ENCODE data around the gene PLBD2. TPM values are rescaled to one million over a fixed set of nuclear protein-coding genes. Genes with fewer than 3 reads are reported as not detected.
"Not testable (repeated sequence)": the region's sequence is repeated elsewhere in the genome, so short reads cannot be mapped to it uniquely, and the experiment has no call there.

PLBD2 gene
- total RNA-seq, 1 experiment from 2014 or later, result 36.8 TPM

DNA sequence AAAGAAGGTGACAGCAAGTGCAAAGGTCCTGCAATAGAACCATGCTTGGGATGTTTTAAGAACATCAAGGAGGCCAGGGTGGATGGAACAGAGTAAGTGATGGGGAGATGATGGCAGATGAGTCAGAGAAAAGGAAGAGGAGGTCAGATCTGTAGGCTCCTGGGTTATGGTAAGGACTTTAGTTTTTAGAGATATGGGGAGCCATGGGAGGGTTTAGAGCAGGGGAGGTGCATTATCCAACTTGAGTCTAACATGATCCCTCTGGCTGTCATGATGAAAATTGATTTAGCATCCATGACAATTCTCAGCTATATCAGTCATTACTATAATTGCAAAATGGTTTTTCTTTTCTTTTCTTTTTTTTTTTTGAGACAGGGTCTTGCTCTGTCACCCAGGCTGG, 7.3 kb upstream of the PLBD2 start:
- CTCF ChIA-PET, result no interaction called here

DNA sequence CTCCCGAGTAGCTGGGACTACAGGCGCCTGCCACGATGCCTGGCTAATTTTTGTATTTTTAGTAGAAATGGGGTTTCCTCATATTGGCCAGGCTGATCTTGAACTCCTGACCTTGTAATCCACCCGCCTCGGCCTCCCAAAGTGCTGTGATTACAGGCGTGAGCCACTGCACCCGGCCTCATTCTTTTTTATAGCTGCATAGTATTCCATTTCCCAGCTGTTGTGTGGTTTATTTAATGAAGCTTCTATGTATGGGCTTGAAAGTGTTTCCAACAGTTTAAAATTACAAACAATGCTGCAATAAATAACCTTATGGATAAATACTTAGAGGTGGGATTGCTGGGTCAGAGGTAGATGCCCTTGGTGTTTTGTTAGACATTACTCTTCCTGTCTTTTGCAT, 4.2 kb upstream of the PLBD2 start:
- H3K4me3 ChIP-seq (ENCODE audit: low read depth, low read length, poor library complexity, severe bottlenecking); H3K27me3 ChIP-seq (replicated peaks; ENCODE audit: insufficient read depth, low read depth, low read length, poor library complexity); H3K4me1 ChIP-seq (ENCODE audit: insufficient read depth, low read length, poor library complexity, severe bottlenecking); H3K9me3 ChIP-seq (ENCODE audit: low read depth, low read length, poor library complexity, severe bottlenecking); BruUV-seq (replicated peaks); H3K36me3 ChIP-seq (ENCODE audit: insufficient read depth, low read length, poor library complexity, severe bottlenecking); H3K27ac ChIP-seq (ENCODE audit: low read depth, low read length, poor library complexity, severe bottlenecking); DNase-seq (ENCODE audit: low spot score); CTCF ChIA-PET; intact Hi-C loops (cut with micrococcal nuclease; ENCODE audit: unreplicated experiment): not testable (repeated sequence)
- POLR2A ChIA-PET (ENCODE audit: low non-redundant PET), result interaction anchor here (0.6 kb wide), 1 partner anchor 53 kb away, joined by 6 read pairs; no protein-coding TSS in a partner anchor

More for the DNA sequence above, 7.3 kb upstream of the PLBD2 start:
- no peak for TF ChIP-seq EZH2 (IDR thresholded peaks at IDR 0.05; ENCODE audit: borderline replicate concordance, low read depth, low read length, poor library complexity, severe bottlenecking)
- DNase-seq (ENCODE audit: low spot score), result no peak
- H3K27ac ChIP-seq (ENCODE audit: low read depth, low read length, poor library complexity, severe bottlenecking), result no peak overlapping the region
- no peak overlapping the region for H3K4me3 ChIP-seq (ENCODE audit: low read depth, low read length, poor library complexity, severe bottlenecking)
- H3K27me3 ChIP-seq (replicated peaks; ENCODE audit: insufficient read depth, low read depth, low read length, poor library complexity), result no peaks in the 10 kb centered on the region
- no peaks in the 10 kb centered on the region for H3K4me1 ChIP-seq (ENCODE audit: insufficient read depth, low read length, poor library complexity, severe bottlenecking)
- intact Hi-C loops (cut with micrococcal nuclease; ENCODE audit: unreplicated experiment), result no loop called here
- H3K36me3 ChIP-seq (ENCODE audit: insufficient read depth, low read length, poor library complexity, severe bottlenecking), result no peaks in the 10 kb centered on the region
- POLR2A ChIA-PET (ENCODE audit: low non-redundant PET), result interaction anchor here (0.9 kb wide), 1 partner anchor 230 kb away, joined by 3 read pairs; no protein-coding TSS in a partner anchor
- H3K9me3 ChIP-seq (ENCODE audit: low read depth, low read length, poor library complexity, severe bottlenecking), result no peaks in the 10 kb centered on the region
- no TSS peak for BruUV-seq (replicated peaks)

DNA sequence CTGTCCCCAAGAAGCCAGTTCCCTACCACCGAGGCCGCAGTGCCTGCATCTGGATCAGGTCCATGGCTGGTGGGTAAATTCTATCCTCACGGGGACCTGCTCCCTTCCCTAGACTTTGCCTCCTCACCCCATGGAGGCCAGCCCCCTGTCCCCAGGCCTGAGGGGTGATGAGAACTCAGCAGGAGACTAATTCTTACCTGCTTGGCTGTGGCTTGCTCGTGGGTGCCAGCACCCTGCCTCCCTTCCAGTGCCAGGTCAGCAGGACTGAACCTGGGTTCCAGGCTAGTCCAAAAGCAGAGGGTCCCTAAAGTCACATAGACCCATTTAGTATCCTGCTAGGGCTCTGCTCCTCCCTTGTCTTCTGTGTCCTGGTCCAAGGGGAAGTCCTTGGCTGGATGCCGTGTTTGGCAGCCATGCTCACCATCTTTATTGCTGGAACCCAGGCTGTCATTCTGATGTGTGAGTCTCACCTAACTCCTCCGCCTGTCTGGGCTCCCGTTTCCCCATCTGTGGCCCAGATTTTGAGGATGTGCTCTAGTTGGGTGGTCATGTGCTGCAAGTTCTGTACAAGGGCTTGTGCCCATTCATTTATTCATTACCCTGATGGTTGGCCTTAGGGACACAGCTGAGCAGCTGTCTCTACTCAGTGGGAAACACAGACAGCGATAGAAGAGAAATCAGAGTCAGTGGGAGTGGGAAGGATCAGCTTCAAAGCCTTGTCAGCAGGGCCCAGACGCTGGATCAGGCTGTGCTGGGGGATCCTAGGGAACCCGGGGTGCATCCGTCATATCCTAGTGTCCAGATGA, 949 bp downstream of the PLBD2 start:
- intact Hi-C loops (cut with micrococcal nuclease; ENCODE audit: unreplicated experiment), result no loop called here
- no peaks in the 10 kb centered on the region for H3K36me3 ChIP-seq (ENCODE audit: insufficient read depth, low read length, poor library complexity, severe bottlenecking)
- no TSS peak for BruUV-seq (replicated peaks)
- H3K4me1 ChIP-seq (ENCODE audit: insufficient read depth, low read length, poor library complexity, severe bottlenecking), result peaks cover 6% of the 10 kb centered on the region
- H3K27ac ChIP-seq (ENCODE audit: low read depth, low read length, poor library complexity, severe bottlenecking), result peak overlapping the region; percentile 83
- TF ChIP-seq, protein P1, sequence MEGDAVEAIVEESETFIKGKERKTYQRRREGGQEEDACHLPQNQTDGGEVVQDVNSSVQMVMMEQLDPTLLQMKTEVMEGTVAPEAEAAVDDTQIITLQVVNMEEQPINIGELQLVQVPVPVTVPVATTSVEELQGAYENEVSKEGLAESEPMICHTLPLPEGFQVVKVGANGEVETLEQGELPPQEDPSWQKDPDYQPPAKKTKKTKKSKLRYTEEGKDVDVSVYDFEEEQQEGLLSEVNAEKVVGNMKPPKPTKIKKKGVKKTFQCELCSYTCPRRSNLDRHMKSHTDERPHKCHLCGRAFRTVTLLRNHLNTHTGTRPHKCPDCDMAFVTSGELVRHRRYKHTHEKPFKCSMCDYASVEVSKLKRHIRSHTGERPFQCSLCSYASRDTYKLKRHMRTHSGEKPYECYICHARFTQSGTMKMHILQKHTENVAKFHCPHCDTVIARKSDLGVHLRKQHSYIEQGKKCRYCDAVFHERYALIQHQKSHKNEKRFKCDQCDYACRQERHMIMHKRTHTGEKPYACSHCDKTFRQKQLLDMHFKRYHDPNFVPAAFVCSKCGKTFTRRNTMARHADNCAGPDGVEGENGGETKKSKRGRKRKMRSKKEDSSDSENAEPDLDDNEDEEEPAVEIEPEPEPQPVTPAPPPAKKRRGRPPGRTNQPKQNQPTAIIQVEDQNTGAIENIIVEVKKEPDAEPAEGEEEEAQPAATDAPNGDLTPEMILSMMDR (conservative IDR thresholded peaks at IDR 0.05; ENCODE audit: low read depth, low read length), result no peak
- no peak for TF ChIP-seq EZH2 (IDR thresholded peaks at IDR 0.05; ENCODE audit: borderline replicate concordance, low read depth, low read length, poor library complexity, severe bottlenecking)
- H3K9me3 ChIP-seq (ENCODE audit: low read depth, low read length, poor library complexity, severe bottlenecking), result no peaks in the 10 kb centered on the region
- ChIA-PET CTCF (no interaction called here), POLR2A (ENCODE audit: low non-redundant PET) (interaction anchor here (0.6 kb wide), 1 partner anchor 75 kb away, joined by 5 read pairs; no protein-coding TSS in a partner anchor)
- no peak for DNase-seq (ENCODE audit: low spot score)
- no peaks in the 10 kb centered on the region for H3K27me3 ChIP-seq (replicated peaks; ENCODE audit: insufficient read depth, low read depth, low read length, poor library complexity)
- peak overlapping the region; percentile 96 for H3K4me3 ChIP-seq (ENCODE audit: low read depth, low read length, poor library complexity, severe bottlenecking)

DNA sequence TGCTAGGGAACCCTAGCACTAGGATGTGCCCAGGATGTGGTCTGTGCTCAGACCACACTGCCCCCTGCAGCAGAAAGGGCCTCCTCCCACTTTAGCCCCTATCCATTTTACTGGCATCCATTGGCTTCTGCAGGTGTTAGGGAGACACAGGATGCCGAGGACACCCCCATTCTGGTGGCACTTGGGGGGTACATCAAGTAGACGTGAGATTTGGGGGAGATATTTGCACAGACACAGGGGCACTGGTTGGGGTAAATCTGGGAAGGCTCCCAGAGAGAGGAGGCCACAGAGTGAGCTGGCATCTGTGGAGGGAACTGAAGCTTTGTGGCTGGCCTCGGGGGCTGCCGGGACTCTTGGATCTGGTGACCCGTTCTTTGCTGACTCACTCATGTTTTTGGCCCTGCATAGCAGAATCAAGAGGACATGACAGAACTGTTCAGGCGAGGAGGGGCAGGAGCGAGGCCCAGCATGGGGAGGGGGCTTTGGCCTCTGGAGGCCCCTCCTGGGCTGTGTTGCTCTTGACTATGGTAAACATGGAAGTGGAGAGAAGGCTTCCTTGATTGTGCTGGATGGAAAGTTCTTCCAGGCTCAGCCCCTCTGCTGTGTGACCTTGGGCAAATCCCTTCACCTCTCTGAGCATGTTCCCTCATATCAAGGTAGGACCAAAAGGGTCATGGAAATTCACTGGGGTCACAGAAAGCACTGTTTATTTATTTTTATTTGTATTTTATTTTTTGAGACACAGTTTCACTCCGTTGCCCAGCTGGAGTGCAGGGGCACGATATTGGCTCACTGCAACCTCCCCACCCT, 1.8 kb downstream of the PLBD2 start:
- Histone ChIP-seq H3K9me3 (ENCODE audit: low read depth, low read length, poor library complexity, severe bottlenecking) (no peaks in the 10 kb centered on the region), H3K27ac (ENCODE audit: low read depth, low read length, poor library complexity, severe bottlenecking) (no peak overlapping the region), H3K27me3 (replicated peaks; ENCODE audit: insufficient read depth, low read depth, low read length, poor library complexity) (no peaks in the 10 kb centered on the region), H3K4me1 (ENCODE audit: insufficient read depth, low read length, poor library complexity, severe bottlenecking) (peaks cover 6% of the 10 kb centered on the region), H3K36me3 (ENCODE audit: insufficient read depth, low read length, poor library complexity, severe bottlenecking) (no peaks in the 10 kb centered on the region), H3K4me3 (ENCODE audit: low read depth, low read length, poor library complexity, severe bottlenecking) (peak overlapping the region; percentile 96)
- intact Hi-C loops (cut with micrococcal nuclease; ENCODE audit: unreplicated experiment), result no loop called here
- ChIA-PET CTCF (no interaction called here), POLR2A (ENCODE audit: low non-redundant PET) (interaction anchor here (0.6 kb wide), 1 partner anchor 76 kb away, joined by 5 read pairs; no protein-coding TSS in a partner anchor)
- TF ChIP-seq EZH2 (IDR thresholded peaks at IDR 0.05; ENCODE audit: borderline replicate concordance, low read depth, low read length, poor library complexity, severe bottlenecking), result no peak
- TF ChIP-seq, protein P1 (conservative IDR thresholded peaks at IDR 0.05; ENCODE audit: low read depth, low read length), result 0 out of 2 replicates have a peak, but pooled peaks have one; percentile 9
- DNase-seq (ENCODE audit: low spot score), result no peak
- BruUV-seq (replicated peaks), result no TSS peak

All from A673 (cell line).